CD4-positive, alpha-beta T cell (primary cell): ENCODE results near the gene STOX1. TPM values are rescaled to one million over a fixed set of nuclear protein-coding genes. Genes with fewer than 3 reads are reported as not detected.

Experiments used
- ATAC-seq: fragments of 200-7000 bp; cut with Tn5 transposase; one replicate; pipeline ENCODE4 v1.10.0; 2022; ENCODE audit warnings: mild to moderate bottlenecking; ENCODE audit not compliant: poor library complexity
- CTCF ChIA-PET: fragments of 350-600 bp; sonication (Branson Sonifier 250); formaldehyde crosslinking; loops from one replicate; lab custom pipeline; 2021; ENCODE audit warnings: antibody characterized with exemption, inconsistent platforms; lab: Charles Lee
- POLR2A ChIA-PET: fragments of 350-600 bp; sonication (Branson Sonifier 250); formaldehyde crosslinking; loops from one replicate; lab custom pipeline; 2021; ENCODE audit warnings: antibody characterized with exemption, inconsistent platforms; lab: Charles Lee
- DNase-seq, 14 experiments: peaks; one replicate each; pipeline ENCODE4 v3.0.0-alpha.2; 2013 to 2020; ENCODE audit warnings: mixed read lengths in 2 of 14
- H3K27ac ChIP-seq, 2 donors: one replicate each; pipeline versions ENCODE4 v1.5.1 to v1.7.0; 2013; ENCODE audit warnings: low read length in 2 of 2, low read depth in 1 of 2, mild to moderate bottlenecking in 1 of 2
- H3K27me3 ChIP-seq, 2 experiments: 1 replicate in 1 of 2; 2 replicates in 1 of 2; pipeline versions ENCODE4 v1.6.1 to v1.7.0; 2013; ENCODE audit warnings: low read length in 2 of 2, control low read depth in 1 of 2, mild to moderate bottlenecking in 1 of 2, moderate library complexity in 1 of 2; ENCODE audit not compliant: insufficient read depth in 2 of 2, control insufficient read depth in 1 of 2
- H3K36me3 ChIP-seq: one replicate; pipeline ENCODE4 v1.6.1; 2013; ENCODE audit warnings: low read length, control low read depth; ENCODE audit not compliant: insufficient read depth
- H3K4me1 ChIP-seq: one replicate; pipeline ENCODE4 v1.6.1; 2013; ENCODE audit warnings: low read length, control low read depth; ENCODE audit not compliant: insufficient read depth
- H3K4me3 ChIP-seq: one replicate; pipeline ENCODE4 v1.5.1; 2013; ENCODE audit warnings: mild to moderate bottlenecking, low read length, moderate library complexity
- H3K9me3 ChIP-seq, 2 experiments: 1 replicate in 1 of 2; 2 replicates in 1 of 2; pipeline versions ENCODE4 v1.6.1 to v1.7.0; 2013; ENCODE audit warnings: low read length in 2 of 2, mild to moderate bottlenecking in 2 of 2, control low read depth in 1 of 2, moderate library complexity in 1 of 2; ENCODE audit not compliant: control insufficient read depth in 1 of 2, insufficient read depth in 1 of 2
- H3K27ac Mint-ChIP-seq: one replicate; pipeline ENCODE4 v1.8.0; 2020; ENCODE audit warnings: mixed read lengths
- H3K27me3 Mint-ChIP-seq: one replicate; pipeline ENCODE4 v1.8.0; 2021; ENCODE audit warnings: mixed read lengths
- H3K36me3 Mint-ChIP-seq: one replicate; pipeline ENCODE4 v1.8.0; 2021; ENCODE audit warnings: low read depth, mixed read lengths
- H3K4me1 Mint-ChIP-seq: one replicate; pipeline ENCODE4 v1.8.0; 2021; ENCODE audit warnings: low read depth, mixed read lengths
- H3K4me3 Mint-ChIP-seq: one replicate; pipeline ENCODE4 v1.8.0; 2020; ENCODE audit warnings: mild to moderate bottlenecking, mixed read lengths
- H3K9me3 Mint-ChIP-seq: one replicate; pipeline ENCODE4 v1.8.0; 2020; ENCODE audit warnings: mixed read lengths
- CTCF ChIP-seq: fragments of 200-600 bp; IDR thresholded peaks from one replicate; pipeline ENCODE4 v1.8.0; 2022; ENCODE audit warnings: antibody characterized with exemption, mild to moderate bottlenecking
- intact Hi-C, 2 experiments: fragments of 100-400 bp; cut with DNase I in 1 of 2; cut with micrococcal nuclease in 1 of 2; formaldehyde crosslinking; loops; one replicate each; pipeline versions ENCODE4 v1.15.1 to v1.9.0; 2023 to 2025; cut with DNase I, micrococcal nuclease
- total RNA-seq, 174 experiments: library from RNA in 2 of 174; stranded (reverse) in 2 of 174; gene quantifications; one replicate each; pipeline ENCODE4 v1.2.3 and lab custom pipeline; 2021 to 2026

The STOX1 gene
- total RNA-seq, 2 experiments from 2014 or later, result 0.25 to 0.41 TPM

GRCh38 chr10:68870545-68871104 lies 43.3 kb downstream of the STOX1 start:
- H3K9me3 Mint-ChIP-seq, result no peaks in the 10 kb centered on the region
- ChIA-PET CTCF (no interaction called here), POLR2A (no interaction called here)
- peak; percentile 86 for ATAC-seq
- H3K4me3 Mint-ChIP-seq, result no peak overlapping the region
- peaks cover 9% of the 10 kb centered on the region for H3K4me1 Mint-ChIP-seq
- no peak for TF ChIP-seq CTCF
- peaks cover 0 to 5% of the 10 kb centered on the region in 2 experiments for H3K9me3 ChIP-seq
- H3K27ac ChIP-seq, result no peak overlapping the region
- H3K27me3 Mint-ChIP-seq, result no peaks in the 10 kb centered on the region
- H3K4me1 ChIP-seq, result no peaks in the 10 kb centered on the region
- no peak overlapping the region for H3K27ac Mint-ChIP-seq
- H3K36me3 Mint-ChIP-seq, result no peaks in the 10 kb centered on the region
- DNase-seq, result peak in 1 of 14 experiments; percentile 9
- H3K27me3 ChIP-seq, result no peaks in the 10 kb centered on the region
- H3K36me3 ChIP-seq, result no peaks in the 10 kb centered on the region
- H3K4me3 ChIP-seq, result no peak overlapping the region
- intact Hi-C loops, result no loop called here

- CTCF ChIA-PET, result no interaction called here
- POLR2A ChIA-PET, result no interaction called here
Observed at GRCh38 chr10:68871105-68871711, 43.9 kb downstream of the STOX1 start.

GRCh38 chr10:68871731-68872342 lies 44.5 kb downstream of the STOX1 start:
- TF ChIP-seq CTCF, result no peak
- DNase-seq (no peak), ATAC-seq (no peak)
- no peak overlapping the region for H3K27ac ChIP-seq
- no peaks in the 10 kb centered on the region for H3K36me3 ChIP-seq
- H3K27me3 Mint-ChIP-seq, result no peaks in the 10 kb centered on the region
- no peaks in the 10 kb centered on the region for H3K27me3 ChIP-seq
- no peak overlapping the region for H3K27ac Mint-ChIP-seq
- no peaks in the 10 kb centered on the region for H3K36me3 Mint-ChIP-seq
- no peaks in the 10 kb centered on the region for H3K9me3 Mint-ChIP-seq
- ChIA-PET POLR2A (no interaction called here), CTCF (interaction anchor here (0.6 kb wide), 1 partner anchor 73 kb away, joined by 3 read pairs; no protein-coding TSS in a partner anchor)
- no peak overlapping the region for H3K4me3 Mint-ChIP-seq
- no peaks in the 10 kb centered on the region for H3K4me1 ChIP-seq
- no peak overlapping the region for H3K4me3 ChIP-seq
- intact Hi-C loops, result no loop called here
- peaks cover 9% of the 10 kb centered on the region for H3K4me1 Mint-ChIP-seq
- peaks cover 0 to 5% of the 10 kb centered on the region in 2 experiments for H3K9me3 ChIP-seq

More at GRCh38 chr10:68871105-68871711, 43.9 kb downstream of the STOX1 start:
- H3K4me3 Mint-ChIP-seq, result no peak overlapping the region
- intact Hi-C loops, result no loop called here
- Histone ChIP-seq H3K4me3 (no peak overlapping the region), H3K27me3 (no peaks in the 10 kb centered on the region), H3K27ac (no peak overlapping the region), H3K36me3 (no peaks in the 10 kb centered on the region), H3K4me1 (no peaks in the 10 kb centered on the region), H3K9me3 (peaks cover 0 to 5% of the 10 kb centered on the region in 2 experiments)
- ATAC-seq, result no peak
- no peaks in the 10 kb centered on the region for H3K36me3 Mint-ChIP-seq
- H3K4me1 Mint-ChIP-seq, result peaks cover 9% of the 10 kb centered on the region
- no peak for DNase-seq
- H3K27ac Mint-ChIP-seq, result no peak overlapping the region
- H3K27me3 Mint-ChIP-seq, result no peaks in the 10 kb centered on the region
- H3K9me3 Mint-ChIP-seq, result no peaks in the 10 kb centered on the region
- no peak for TF ChIP-seq CTCF
